ENCODE data around the gene NOD2.

DNA sequence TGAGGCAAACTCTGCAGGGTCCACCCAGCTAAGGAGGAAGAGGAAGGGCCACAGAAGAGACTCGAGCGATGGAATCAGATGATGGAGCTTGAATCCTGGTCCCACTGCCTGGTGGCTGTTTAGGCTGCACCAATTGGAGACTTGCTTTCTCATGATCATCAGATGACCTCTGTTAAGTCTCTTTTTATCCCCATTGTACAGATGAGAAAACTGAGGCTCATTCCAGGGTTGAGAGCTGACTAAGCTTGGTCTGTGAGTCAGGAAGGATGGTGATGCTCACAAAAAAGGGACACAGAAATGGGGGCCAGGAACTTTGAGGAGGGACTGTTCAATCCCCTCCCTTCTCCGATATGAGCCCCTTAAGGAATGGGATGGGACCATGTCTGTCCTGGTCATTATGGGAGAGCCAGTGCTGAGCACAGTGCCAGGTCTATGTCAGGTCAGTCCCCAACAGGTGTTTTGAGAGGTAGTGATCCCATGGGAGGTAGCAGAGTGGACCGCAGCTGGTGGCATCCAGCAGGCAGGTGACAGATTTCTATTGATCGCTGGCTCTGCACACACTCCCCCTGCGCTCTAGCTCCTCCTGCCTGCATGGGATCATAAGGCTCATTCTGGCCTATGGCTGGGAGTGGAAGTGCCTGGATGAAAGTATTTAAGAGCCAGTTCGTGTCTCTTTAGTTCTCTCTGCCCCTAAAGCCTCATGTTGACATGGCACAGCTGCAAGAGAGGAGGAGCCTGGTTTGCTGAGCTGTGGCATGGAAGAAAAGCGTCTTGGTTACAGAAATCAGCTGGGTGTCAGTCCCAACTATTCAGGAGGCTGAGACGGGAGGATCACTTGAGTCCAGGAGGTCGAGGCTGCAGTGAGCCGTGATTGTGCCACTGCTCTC lies 39.5 kb upstream of the NOD2 start:
- TF ChIP-seq, protein P1, sequence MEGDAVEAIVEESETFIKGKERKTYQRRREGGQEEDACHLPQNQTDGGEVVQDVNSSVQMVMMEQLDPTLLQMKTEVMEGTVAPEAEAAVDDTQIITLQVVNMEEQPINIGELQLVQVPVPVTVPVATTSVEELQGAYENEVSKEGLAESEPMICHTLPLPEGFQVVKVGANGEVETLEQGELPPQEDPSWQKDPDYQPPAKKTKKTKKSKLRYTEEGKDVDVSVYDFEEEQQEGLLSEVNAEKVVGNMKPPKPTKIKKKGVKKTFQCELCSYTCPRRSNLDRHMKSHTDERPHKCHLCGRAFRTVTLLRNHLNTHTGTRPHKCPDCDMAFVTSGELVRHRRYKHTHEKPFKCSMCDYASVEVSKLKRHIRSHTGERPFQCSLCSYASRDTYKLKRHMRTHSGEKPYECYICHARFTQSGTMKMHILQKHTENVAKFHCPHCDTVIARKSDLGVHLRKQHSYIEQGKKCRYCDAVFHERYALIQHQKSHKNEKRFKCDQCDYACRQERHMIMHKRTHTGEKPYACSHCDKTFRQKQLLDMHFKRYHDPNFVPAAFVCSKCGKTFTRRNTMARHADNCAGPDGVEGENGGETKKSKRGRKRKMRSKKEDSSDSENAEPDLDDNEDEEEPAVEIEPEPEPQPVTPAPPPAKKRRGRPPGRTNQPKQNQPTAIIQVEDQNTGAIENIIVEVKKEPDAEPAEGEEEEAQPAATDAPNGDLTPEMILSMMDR (IDR thresholded peaks at IDR 0.05), result no peak
- TF ChIP-seq EP300 (IDR thresholded peaks at IDR 0.05; ENCODE audit: low read depth) (no peak), POLR2A (IDR thresholded peaks at IDR 0.05) (no peak), POLR2AphosphoS5 (IDR thresholded peaks at IDR 0.05) (no peak)

Data from transverse colon (tissue), 4 donors.